ENCODE results near the gene ENPP6. TPM values are rescaled to one million over a fixed set of nuclear protein-coding genes. Genes with fewer than 3 reads are reported as not detected.
A peak's percentile ranks its signal among the peaks of the same experiment; 100 is the strongest.

Gene ENPP6
- total RNA-seq, 6 experiments from 2014 or later: not detected

- no peak overlapping the region for H3K4me3 Mint-ChIP-seq
- no peak overlapping the region for H3K27ac Mint-ChIP-seq
- H3K9me3 Mint-ChIP-seq: peaks cover 13% of the 10 kb centered on the region
- 0 out of 2 replicates have a peak, but pooled peaks cover 4% of the 10 kb centered on the region for H3K36me3 Mint-ChIP-seq (ENCODE audit: low read depth)
- no peak for TF ChIP-seq CTCF (IDR thresholded peaks at IDR 0.05)
- H3K4me1 Mint-ChIP-seq (ENCODE audit: low read depth): no peaks in the 10 kb centered on the region
- H3K27me3 Mint-ChIP-seq (ENCODE audit: insufficient read depth): peaks cover 7% of the 10 kb centered on the region
- DNase-seq: no peak
Measured at GRCh38 chr4:184102927-184103326, 114.7 kb downstream of the ENPP6 start.

- Mint-ChIP-seq H3K4me3 (no peak overlapping the region), H3K36me3 (ENCODE audit: low read depth) (0 out of 2 replicates have a peak, but pooled peaks cover 4% of the 10 kb centered on the region), H3K27me3 (ENCODE audit: insufficient read depth) (peaks cover 7% of the 10 kb centered on the region), H3K9me3 (peaks cover 13% of the 10 kb centered on the region), H3K4me1 (ENCODE audit: low read depth) (no peaks in the 10 kb centered on the region), H3K27ac (no peak overlapping the region)
- no peak for DNase-seq
- TF ChIP-seq CTCF (IDR thresholded peaks at IDR 0.05): no peak
Measured at GRCh38 chr4:184102488-184102887, 115.2 kb downstream of the ENPP6 start.

- 0 out of 2 replicates have a peak, but pooled peaks cover 3% of the 10 kb centered on the region for H3K36me3 Mint-ChIP-seq (ENCODE audit: low read depth)
- H3K27me3 Mint-ChIP-seq (ENCODE audit: insufficient read depth): peaks cover 6% of the 10 kb centered on the region
- H3K4me1 Mint-ChIP-seq (ENCODE audit: low read depth): no peaks in the 10 kb centered on the region
- peaks cover 11% of the 10 kb centered on the region for H3K9me3 Mint-ChIP-seq
- H3K27ac Mint-ChIP-seq: no peak overlapping the region
- TF ChIP-seq CTCF (IDR thresholded peaks at IDR 0.05): no peak
- DNase-seq: no peak
- no peak overlapping the region for H3K4me3 Mint-ChIP-seq
Measured at GRCh38 chr4:184101711-184102110, 116.0 kb downstream of the ENPP6 start.

- H3K27ac Mint-ChIP-seq: no peak overlapping the region
- no peaks in the 10 kb centered on the region for H3K36me3 Mint-ChIP-seq (ENCODE audit: low read depth)
- no peak overlapping the region for H3K4me3 Mint-ChIP-seq
- peaks cover 4% of the 10 kb centered on the region for H3K27me3 Mint-ChIP-seq (ENCODE audit: insufficient read depth)
- H3K9me3 Mint-ChIP-seq: peaks cover 7% of the 10 kb centered on the region; the same call in 1 of the 2 replicates
- no peaks in the 10 kb centered on the region for H3K4me1 Mint-ChIP-seq (ENCODE audit: low read depth)
- TF ChIP-seq CTCF (IDR thresholded peaks at IDR 0.05): peak; percentile 59; the same call in 1 of the 2 replicates
- no peak for DNase-seq
Measured at GRCh38 chr4:184100297-184100885, 117.3 kb downstream of the ENPP6 start.

GRCh38 chr4:184099535-184099966 is 118.1 kb downstream of the ENPP6 start:
- no peak overlapping the region for H3K4me3 Mint-ChIP-seq

More at GRCh38 chr4:184099535-184099966, 118.1 kb downstream of the ENPP6 start:
- no peak for TF ChIP-seq CTCF (IDR thresholded peaks at IDR 0.05)
- Mint-ChIP-seq H3K9me3 (peaks cover 7% of the 10 kb centered on the region; the same call in 1 of the 2 replicates), H3K27me3 (ENCODE audit: insufficient read depth) (peaks cover 4% of the 10 kb centered on the region), H3K4me1 (ENCODE audit: low read depth) (no peaks in the 10 kb centered on the region), H3K27ac (no peak overlapping the region), H3K36me3 (ENCODE audit: low read depth) (no peaks in the 10 kb centered on the region)
- no peak for DNase-seq
